Nucleus accumbens (tissue), 56 donors: Measurements from ENCODE around the gene TSNAX.
A peak's percentile ranks its signal among the peaks of the same experiment; 100 is the strongest.
"Not testable (repeated sequence)": the region's sequence is repeated elsewhere in the genome, so short reads cannot be mapped to it uniquely, and the experiment has no call there.

Experiments
- DNase-seq, 56 donors: peaks; one replicate each; lab custom pipeline; 2025; lab: John Stamatoyannopoulos, UW

Gene TSNAX

GRCh38 chr1:231557898-231558707 is 29.6 kb downstream of the TSNAX start:
- no peak for DNase-seq

- DNase-seq, result no peak
Observed at GRCh38 chr1:231558708-231559185, 30.3 kb downstream of the TSNAX start.

- DNase-seq, result no peak
Observed at GRCh38 chr1:231561647-231562383, 33.3 kb downstream of the TSNAX start.

GRCh38 chr1:231563247-231563646 is 34.8 kb downstream of the TSNAX start:
- DNase-seq, result no peak

- DNase-seq, result no peak
Observed at GRCh38 chr1:231564373-231564772, 35.9 kb downstream of the TSNAX start.

- DNase-seq, result no peak
Observed at GRCh38 chr1:231566496-231566895, 38.0 kb downstream of the TSNAX start.

- DNase-seq, result not testable (repeated sequence)
Observed at GRCh38 chr1:231570262-231570661, 41.8 kb downstream of the TSNAX start.

GRCh38 chr1:231571904-231572303 is 43.4 kb downstream of the TSNAX start:
- DNase-seq, result no peak

GRCh38 chr1:231575472-231575871 is 47.0 kb downstream of the TSNAX start:
- no peak for DNase-seq

- no peak for DNase-seq
Observed at GRCh38 chr1:231576804-231577718, 48.6 kb downstream of the TSNAX start.

GRCh38 chr1:231580874-231581273 is 52.4 kb downstream of the TSNAX start:
- no peak for DNase-seq

- DNase-seq, result no peak
Observed at GRCh38 chr1:231581859-231582258, 53.4 kb downstream of the TSNAX start.

GRCh38 chr1:231583376-231583775 is 54.9 kb downstream of the TSNAX start:
- no peak for DNase-seq

GRCh38 chr1:231584117-231584516 is 55.6 kb downstream of the TSNAX start:
- DNase-seq, result peak in 1 of 56 donors; percentile 3

GRCh38 chr1:231584921-231585320 is 56.5 kb downstream of the TSNAX start:
- DNase-seq, result no peak

- peak in 30 of 56 donors; percentile 8 to 64 (median 23) for DNase-seq
Observed at GRCh38 chr1:231590453-231591198, 62.2 kb downstream of the TSNAX start.

GRCh38 chr1:231591466-231591865 is 63.0 kb downstream of the TSNAX start:
- no peak for DNase-seq

GRCh38 chr1:231592809-231593208 is 64.3 kb downstream of the TSNAX start:
- no peak for DNase-seq

- DNase-seq, result not testable (repeated sequence)
Observed at GRCh38 chr1:231593264-231593663, 64.8 kb downstream of the TSNAX start.

- no peak for DNase-seq
Observed at GRCh38 chr1:231594123-231594522, 65.7 kb downstream of the TSNAX start.
